CD4-positive, CD25-positive, alpha-beta regulatory T cell (primary cell): ENCODE measurements around the gene GALE. TPM values are rescaled to one million over a fixed set of nuclear protein-coding genes. Genes with fewer than 3 reads are reported as not detected.

Experiments
- ATAC-seq, 2 donors: fragments of 150-1000 bp; cut with Tn5 transposase; one replicate each; pipeline ENCODE4 v1.10.0; 2021; ENCODE audit warnings: low read depth in 2 of 2, moderate number of reproducible peaks in 2 of 2, moderate library complexity in 1 of 2
- DNase-seq, 3 donors: peaks; one replicate each; pipeline versions ENCODE4 v3.0.0 to v3.0.0-alpha.2; 2012 to 2022; ENCODE audit warnings: mixed read lengths in 1 of 3
- H3K27ac ChIP-seq: one replicate; pipeline ENCODE4 v1.7.0; 2013; ENCODE audit warnings: mild to moderate bottlenecking, low read length; ENCODE audit not compliant: insufficient read depth, poor library complexity, severe bottlenecking
- H3K27me3 ChIP-seq: one replicate; pipeline ENCODE4 v1.7.0; 2013; ENCODE audit warnings: low read length; ENCODE audit not compliant: control insufficient read depth, insufficient read depth
- H3K36me3 ChIP-seq: one replicate; pipeline ENCODE4 v1.7.0; 2013; ENCODE audit warnings: mild to moderate bottlenecking, low read length, moderate library complexity; ENCODE audit not compliant: control insufficient read depth, insufficient read depth
- H3K4me1 ChIP-seq: 2 replicates; pipeline ENCODE4 v1.7.0; 2013; ENCODE audit warnings: mild to moderate bottlenecking, low read length; ENCODE audit not compliant: insufficient read depth, control insufficient read depth, poor library complexity, severe bottlenecking
- H3K4me3 ChIP-seq: one replicate; pipeline ENCODE4 v1.7.0; 2013; ENCODE audit warnings: low read depth, mild to moderate bottlenecking, low read length, moderate library complexity
- H3K9me3 ChIP-seq, 2 experiments: 1 replicate in 1 of 2; 2 replicates in 1 of 2; pipeline ENCODE4 v1.7.0; 2013; ENCODE audit warnings: low read length in 2 of 2, mild to moderate bottlenecking in 1 of 2, moderate library complexity in 1 of 2; ENCODE audit not compliant: control insufficient read depth in 2 of 2
- H3K27ac Mint-ChIP-seq, 3 donors: one replicate each; pipeline ENCODE4 v1.8.0; 2020 to 2022; ENCODE audit warnings: mild to moderate bottlenecking in 3 of 3, mixed read lengths in 3 of 3, moderate library complexity in 2 of 3
- H3K27me3 Mint-ChIP-seq: one replicate; pipeline ENCODE4 v1.8.0; 2022; ENCODE audit warnings: mild to moderate bottlenecking, mixed read lengths
- H3K36me3 Mint-ChIP-seq: one replicate; pipeline ENCODE4 v1.8.0; 2020; ENCODE audit warnings: mixed read lengths
- H3K4me1 Mint-ChIP-seq, 4 donors: one replicate each; pipeline ENCODE4 v1.8.0; 2020 to 2022; ENCODE audit warnings: mixed read lengths in 4 of 4, mild to moderate bottlenecking in 1 of 4
- H3K4me3 Mint-ChIP-seq, 4 donors: one replicate each; pipeline ENCODE4 v1.8.0; 2020 to 2022; ENCODE audit warnings: mild to moderate bottlenecking in 4 of 4, mixed read lengths in 4 of 4, moderate library complexity in 3 of 4
- H3K9me3 Mint-ChIP-seq, 7 donors: one replicate each; pipeline ENCODE4 v1.8.0; 2020 to 2022; ENCODE audit warnings: mixed read lengths in 7 of 7, mild to moderate bottlenecking in 3 of 7, moderate library complexity in 2 of 7
- polyA plus RNA-seq, 4 donors: library from polyadenylated mRNA; unstranded; fragments of 300-500 nt; fragmentation: Illumina TruSeq; gene quantifications; one replicate each; pipeline ENCODE4 v1.2.3, GENCODE V29; 2021
- total RNA-seq: library from RNA; stranded (reverse); gene quantifications from one replicate; pipeline ENCODE4 v1.2.3, GENCODE V29; 2022

The GALE gene
- total and polyA plus RNA-seq, 5 donors from 2014 or later: 7.0 to 10.3 (median 9.8) TPM

DNA sequence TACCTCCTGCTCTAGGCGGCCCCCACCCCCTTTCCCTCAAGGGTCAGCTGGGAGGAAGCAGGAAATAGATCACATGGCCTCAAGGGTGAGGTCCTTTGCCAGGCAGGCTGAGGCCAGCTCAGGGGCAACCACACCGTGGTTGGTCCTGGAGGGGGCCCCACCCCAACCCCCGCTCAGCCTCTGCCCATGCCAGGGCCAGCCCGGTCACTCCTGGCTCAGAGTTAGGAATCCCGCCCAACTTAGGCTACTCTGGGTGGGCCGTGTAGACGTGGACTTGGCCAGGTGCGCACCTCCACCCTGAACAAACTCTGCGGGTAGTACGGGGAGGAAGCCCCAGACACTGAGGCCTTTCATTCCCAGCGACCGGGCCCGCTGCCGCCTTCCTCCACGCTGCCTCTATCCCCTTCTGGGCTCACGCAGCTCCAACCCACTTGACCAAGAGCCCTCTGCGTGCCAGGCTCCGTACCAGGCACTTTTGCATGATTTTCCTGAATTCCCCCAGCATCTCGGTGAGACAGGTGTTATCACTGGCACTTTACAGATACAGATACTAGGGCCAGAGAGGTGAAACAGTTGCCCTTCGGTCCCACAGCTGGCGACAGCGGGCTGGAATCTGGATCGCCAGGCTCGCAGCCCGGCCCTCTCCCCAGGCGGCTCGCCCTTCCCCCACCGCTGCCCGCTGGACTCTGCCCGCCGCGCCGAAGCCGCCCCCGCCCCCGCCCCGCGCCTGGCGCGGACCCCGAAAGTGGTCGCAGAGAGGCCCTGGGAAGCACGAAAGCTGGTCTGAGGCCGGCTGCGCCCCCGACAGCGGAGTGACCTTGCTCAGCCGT lies 769 bp downstream of the GALE start:
- peaks cover 20% of the 10 kb centered on the region for H3K4me1 ChIP-seq
- H3K4me1 Mint-ChIP-seq: peaks cover 0 to 18% (median 7%) of the 10 kb centered on the region in 4 donors
- peak overlapping the region; percentile 89 for H3K27ac ChIP-seq
- H3K4me3 Mint-ChIP-seq: peak overlapping the region; percentile 83 to 92 (median 91)
- H3K27me3 Mint-ChIP-seq: no peaks in the 10 kb centered on the region
- peak overlapping the region; percentile 90 to 92 (median 91) for H3K27ac Mint-ChIP-seq
- H3K36me3 ChIP-seq: peaks cover 12% of the 10 kb centered on the region
- H3K9me3 Mint-ChIP-seq: no peaks in the 10 kb centered on the region
- H3K27me3 ChIP-seq: no peaks in the 10 kb centered on the region
- no peak for ATAC-seq
- peak in 1 of 3 donors; percentile 56 for DNase-seq
- H3K4me3 ChIP-seq: peak overlapping the region; percentile 67
- H3K9me3 ChIP-seq: no peaks in the 10 kb centered on the region
- peaks cover 14% of the 10 kb centered on the region for H3K36me3 Mint-ChIP-seq

DNA sequence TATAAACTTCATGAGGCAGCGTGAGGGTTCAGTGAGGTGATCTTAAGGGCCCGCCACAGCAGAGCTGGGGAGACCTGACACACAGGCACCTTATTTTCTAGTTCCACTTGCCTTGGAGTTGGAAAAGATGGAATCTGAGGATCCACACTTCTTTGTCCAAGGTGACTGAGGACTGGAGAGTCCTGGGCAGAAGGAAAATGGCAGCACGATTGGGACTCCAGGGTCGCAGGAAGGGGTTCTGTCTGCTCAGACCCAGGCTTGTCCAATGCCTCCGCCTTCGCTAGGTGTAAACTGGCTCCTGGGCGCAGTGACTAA lies 1.3 kb downstream of the GALE start:
- DNase-seq: no peak
- no peaks in the 10 kb centered on the region for H3K9me3 ChIP-seq
- H3K4me3 Mint-ChIP-seq: peak overlapping the region; percentile 47 to 92 (median 91)
- H3K9me3 Mint-ChIP-seq: no peaks in the 10 kb centered on the region
- no peaks in the 10 kb centered on the region for H3K27me3 ChIP-seq
- H3K4me1 ChIP-seq: peaks cover 20% of the 10 kb centered on the region
- no peaks in the 10 kb centered on the region for H3K27me3 Mint-ChIP-seq
- peaks cover 0 to 18% (median 7%) of the 10 kb centered on the region in 4 donors for H3K4me1 Mint-ChIP-seq
- H3K4me3 ChIP-seq: peak overlapping the region; percentile 67
- ATAC-seq: no peak
- peaks cover 10% of the 10 kb centered on the region for H3K36me3 Mint-ChIP-seq
- H3K36me3 ChIP-seq: peaks cover 14% of the 10 kb centered on the region
- peak overlapping the region; percentile 89 for H3K27ac ChIP-seq
- H3K27ac Mint-ChIP-seq: peak overlapping the region in 1 of 3 donors; percentile 91

DNA sequence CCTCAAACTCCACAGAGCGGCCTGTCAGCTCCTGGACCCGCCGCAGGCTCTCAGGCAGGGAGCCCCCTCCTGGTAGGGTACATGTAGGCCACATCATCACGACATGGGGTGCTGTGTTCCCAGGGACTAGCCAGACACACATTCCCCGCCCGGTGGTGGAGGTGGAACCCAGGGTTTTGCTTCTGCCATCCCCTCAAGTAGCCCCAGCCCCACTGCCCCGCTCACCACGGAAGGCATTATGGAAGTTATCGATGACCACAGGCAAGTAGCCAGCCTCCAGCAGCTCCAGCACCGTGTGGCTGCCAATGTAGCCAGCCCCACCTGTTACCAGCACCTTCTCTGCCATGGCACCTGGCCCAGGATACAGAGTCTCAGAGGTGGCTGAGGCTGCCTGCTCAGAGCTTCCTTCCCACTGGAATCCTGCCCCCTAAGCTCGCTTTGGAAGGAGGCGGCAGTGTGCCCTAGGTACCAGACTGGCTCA lies 1.9 kb downstream of the GALE start:
- ATAC-seq (no peak), DNase-seq (no peak)
- Histone ChIP-seq H3K27me3 (no peaks in the 10 kb centered on the region), H3K4me1 (peaks cover 20% of the 10 kb centered on the region), H3K9me3 (no peaks in the 10 kb centered on the region), H3K36me3 (peaks cover 15% of the 10 kb centered on the region), H3K27ac (no peak overlapping the region), H3K4me3 (no peak overlapping the region)
- Mint-ChIP-seq H3K4me1 (peaks cover 0 to 18% (median 7%) of the 10 kb centered on the region in 4 donors), H3K27ac (peak overlapping the region in 1 of 3 donors; percentile 71), H3K27me3 (no peaks in the 10 kb centered on the region), H3K36me3 (peaks cover 5% of the 10 kb centered on the region), H3K4me3 (peak overlapping the region in 3 of 4 donors; percentile 47 to 92 (median 91)), H3K9me3 (no peaks in the 10 kb centered on the region)

DNA sequence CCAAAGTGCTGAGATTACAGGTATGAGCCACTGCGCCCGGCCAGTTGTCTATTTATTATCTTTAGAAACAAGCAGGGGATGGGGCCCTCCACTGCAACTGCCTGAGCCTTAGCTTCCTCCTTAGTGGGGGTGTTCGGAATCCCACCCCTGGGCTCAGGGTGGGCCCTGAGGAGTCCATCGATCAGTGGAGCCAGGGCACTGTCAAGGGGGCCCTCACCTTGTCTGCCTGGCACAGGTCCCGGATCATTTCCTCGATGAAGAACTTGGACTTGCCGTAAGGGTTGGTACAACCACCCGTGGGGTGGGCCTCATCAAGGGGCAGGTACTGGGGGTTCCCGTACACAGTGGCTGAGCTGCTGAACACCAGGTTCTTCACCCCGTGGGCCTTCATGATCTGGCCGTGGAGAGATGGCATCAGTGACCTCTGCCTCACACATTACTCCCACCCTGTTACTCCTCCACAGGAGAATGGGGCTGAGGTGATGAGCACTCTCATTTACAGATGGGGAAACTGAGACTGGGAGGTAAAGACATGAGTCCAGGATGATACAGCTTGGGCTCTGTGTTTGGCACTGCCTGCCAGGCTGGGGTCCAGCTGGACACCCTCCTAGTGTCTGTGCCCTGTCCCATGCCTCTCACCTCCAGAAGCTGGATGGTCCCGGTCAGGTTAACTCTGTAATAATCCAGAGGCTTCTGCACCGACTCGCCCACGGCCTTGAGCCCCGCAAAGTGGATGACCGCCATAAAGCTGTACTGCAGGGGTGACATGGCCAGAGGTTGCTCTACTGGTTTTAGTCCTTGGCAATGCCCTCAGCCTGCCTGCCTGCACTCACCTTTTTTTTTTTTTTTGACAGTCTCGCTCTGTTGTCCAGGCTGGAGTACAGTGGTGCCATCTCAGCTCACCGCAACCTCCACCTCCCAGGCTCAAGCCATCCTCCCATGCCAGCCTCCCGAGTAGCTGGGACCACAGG lies 2.8 kb downstream of the GALE start:
- peaks cover 20% of the 10 kb centered on the region for H3K4me1 ChIP-seq
- H3K9me3 ChIP-seq: no peaks in the 10 kb centered on the region
- H3K4me3 Mint-ChIP-seq: peak overlapping the region; percentile 3 to 89 (median 46)
- H3K27ac Mint-ChIP-seq: no peak overlapping the region
- no peaks in the 10 kb centered on the region for H3K27me3 Mint-ChIP-seq
- no peak overlapping the region for H3K4me3 ChIP-seq
- H3K27me3 ChIP-seq: no peaks in the 10 kb centered on the region
- H3K4me1 Mint-ChIP-seq: peaks cover 0 to 23% (median 7%) of the 10 kb centered on the region in 4 donors
- no peaks in the 10 kb centered on the region for H3K9me3 Mint-ChIP-seq
- DNase-seq (no peak), ATAC-seq (no peak)
- H3K36me3 ChIP-seq: peaks cover 15% of the 10 kb centered on the region
- no peak overlapping the region for H3K27ac ChIP-seq
- H3K36me3 Mint-ChIP-seq: peaks cover 3% of the 10 kb centered on the region

DNA sequence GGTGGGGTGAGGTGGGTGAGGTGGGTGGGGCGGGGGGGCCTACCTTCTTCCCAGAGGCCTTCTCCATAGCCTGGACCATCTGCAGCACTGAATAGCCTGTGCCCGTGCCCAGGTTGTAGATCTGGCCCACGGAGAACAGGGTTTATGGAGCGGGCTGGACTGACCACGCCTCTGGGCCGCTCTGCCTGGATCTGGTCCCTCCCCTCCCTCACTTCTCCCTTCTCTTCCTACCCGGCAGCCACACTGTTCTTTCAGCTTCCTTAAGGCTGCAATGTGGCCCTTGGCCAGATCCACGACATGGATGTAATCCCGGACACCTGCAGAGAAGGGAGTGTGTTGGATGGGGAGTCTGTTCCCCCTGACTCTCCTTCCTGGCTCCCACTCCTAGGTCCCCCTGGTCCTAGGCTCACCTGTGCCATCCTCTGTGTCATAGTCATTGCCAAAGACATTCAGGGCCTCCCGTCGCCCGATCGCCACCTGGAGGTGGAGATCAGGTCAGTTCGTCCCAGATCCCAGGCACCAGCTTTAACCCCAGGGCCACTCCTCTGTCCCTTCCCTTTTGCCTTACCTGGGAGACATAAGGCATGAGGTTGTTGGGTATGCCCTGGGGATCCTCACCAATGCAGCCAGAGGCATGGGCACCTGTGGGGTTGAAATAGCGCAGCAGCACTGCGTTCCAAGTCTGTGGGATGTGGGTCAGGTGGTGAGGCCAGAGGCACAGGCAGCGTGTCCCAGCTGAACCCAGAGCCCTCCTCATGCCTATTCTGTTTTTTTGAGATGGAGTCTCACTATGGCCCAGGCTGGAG lies 3.9 kb downstream of the GALE start:
- H3K27me3 Mint-ChIP-seq: no peaks in the 10 kb centered on the region
- H3K9me3 Mint-ChIP-seq: no peaks in the 10 kb centered on the region
- H3K36me3 ChIP-seq: peaks cover 15% of the 10 kb centered on the region
- peaks cover 4 to 31% (median 7%) of the 10 kb centered on the region in 4 donors for H3K4me1 Mint-ChIP-seq
- peak overlapping the region in 2 of 4 donors; percentile 79 to 89 for H3K4me3 Mint-ChIP-seq
- H3K36me3 Mint-ChIP-seq: peaks cover 3% of the 10 kb centered on the region
- no peaks in the 10 kb centered on the region for H3K27me3 ChIP-seq
- no peak overlapping the region for H3K27ac ChIP-seq
- H3K9me3 ChIP-seq: no peaks in the 10 kb centered on the region
- H3K27ac Mint-ChIP-seq: no peak overlapping the region
- H3K4me1 ChIP-seq: peaks cover 31% of the 10 kb centered on the region
- ATAC-seq (no peak), DNase-seq (no peak)
- H3K4me3 ChIP-seq: no peak overlapping the region

DNA sequence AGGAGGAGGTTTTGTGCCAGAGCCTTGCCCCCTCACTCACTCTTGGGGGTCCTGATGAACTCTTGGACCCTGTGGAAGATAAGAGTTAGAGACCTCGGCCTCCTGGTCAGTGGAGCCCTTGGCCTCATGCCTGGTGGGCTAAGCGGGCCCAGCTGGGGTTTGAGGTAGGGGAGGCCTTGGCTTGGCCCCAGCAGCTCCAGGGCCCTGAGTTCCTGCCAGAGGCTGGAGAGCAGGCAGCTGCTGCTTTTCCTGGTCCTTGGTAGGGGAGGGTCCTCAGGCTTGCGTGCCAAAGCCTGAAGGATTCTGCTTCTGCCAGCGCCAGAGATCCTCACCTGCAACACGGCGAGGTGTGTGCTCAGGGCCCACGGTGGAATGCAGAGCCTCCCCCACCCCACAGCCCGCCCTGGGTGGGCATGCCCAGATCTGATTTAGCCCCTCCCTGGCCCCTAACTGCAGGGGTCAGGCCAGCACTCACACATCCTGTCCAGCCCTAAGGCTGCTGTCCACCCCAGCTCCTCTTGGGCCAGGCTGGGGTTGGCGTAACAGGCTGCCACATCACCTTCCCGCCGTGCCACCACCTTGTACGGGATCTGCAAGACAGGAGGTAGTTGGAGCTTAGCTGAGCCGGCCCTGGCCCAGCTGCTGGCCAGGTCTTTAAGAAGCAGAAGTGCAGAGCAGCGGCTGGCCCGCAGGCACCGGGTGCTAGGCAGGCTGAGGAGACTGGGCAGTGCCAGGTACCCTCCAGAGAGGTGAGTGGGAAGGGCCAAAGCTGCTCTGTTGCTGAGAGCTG lies 4.7 kb downstream of the GALE start:
- Histone ChIP-seq H3K27ac (no peak overlapping the region), H3K27me3 (no peaks in the 10 kb centered on the region), H3K36me3 (peaks cover 15% of the 10 kb centered on the region), H3K4me3 (no peak overlapping the region), H3K9me3 (no peaks in the 10 kb centered on the region), H3K4me1 (peaks cover 28% of the 10 kb centered on the region)
- DNase-seq: no peak
- H3K9me3 Mint-ChIP-seq: no peaks in the 10 kb centered on the region
- H3K4me3 Mint-ChIP-seq: peak overlapping the region in 1 of 4 donors; percentile 34
- peak overlapping the region in 1 of 3 donors; percentile 40 for H3K27ac Mint-ChIP-seq
- ATAC-seq: no peak
- peaks cover 3% of the 10 kb centered on the region for H3K36me3 Mint-ChIP-seq
- no peaks in the 10 kb centered on the region for H3K27me3 Mint-ChIP-seq
- peaks cover 4 to 34% (median 12%) of the 10 kb centered on the region in 4 donors for H3K4me1 Mint-ChIP-seq
